Measurements from ENCODE around the gene THADA.

DNA sequence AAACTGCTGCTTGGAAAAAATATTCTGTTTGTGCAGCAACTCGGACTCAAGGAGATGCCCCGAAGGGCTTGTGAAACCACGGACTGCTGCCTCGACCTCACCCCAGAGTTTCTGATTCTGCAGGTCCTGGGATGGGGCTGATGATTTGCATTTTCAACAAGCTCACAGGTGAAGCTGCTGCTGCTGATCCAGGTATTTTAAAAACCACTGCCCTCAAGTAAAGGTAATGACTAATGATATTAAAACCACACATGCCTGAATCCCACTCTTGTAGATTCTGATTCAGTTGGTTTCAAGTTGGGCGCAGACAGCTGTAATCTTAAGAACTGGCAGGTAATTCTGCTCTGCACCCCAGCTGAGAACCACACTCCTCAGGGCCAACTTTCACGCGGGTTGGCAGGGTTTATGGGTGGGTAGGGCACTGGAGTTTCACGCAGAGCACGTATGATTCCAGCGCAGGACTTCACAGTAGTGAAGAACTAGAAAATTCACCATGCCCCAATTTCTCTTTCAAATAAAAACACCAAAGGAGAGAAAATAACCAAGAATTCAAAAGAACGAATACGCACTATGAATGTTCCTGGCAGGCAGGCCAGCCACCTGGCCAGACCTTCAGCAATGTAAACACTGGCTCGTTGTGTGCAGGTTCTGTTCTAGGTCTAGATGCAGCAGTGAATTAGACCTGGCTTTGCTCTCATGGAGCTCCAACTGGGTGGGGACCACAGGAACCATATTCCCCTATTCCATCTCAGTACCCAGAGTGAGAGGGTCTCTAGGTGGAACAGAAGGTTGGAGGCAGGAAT is 294.9 kb downstream of the THADA start:
- TF ChIP-seq, protein P1, sequence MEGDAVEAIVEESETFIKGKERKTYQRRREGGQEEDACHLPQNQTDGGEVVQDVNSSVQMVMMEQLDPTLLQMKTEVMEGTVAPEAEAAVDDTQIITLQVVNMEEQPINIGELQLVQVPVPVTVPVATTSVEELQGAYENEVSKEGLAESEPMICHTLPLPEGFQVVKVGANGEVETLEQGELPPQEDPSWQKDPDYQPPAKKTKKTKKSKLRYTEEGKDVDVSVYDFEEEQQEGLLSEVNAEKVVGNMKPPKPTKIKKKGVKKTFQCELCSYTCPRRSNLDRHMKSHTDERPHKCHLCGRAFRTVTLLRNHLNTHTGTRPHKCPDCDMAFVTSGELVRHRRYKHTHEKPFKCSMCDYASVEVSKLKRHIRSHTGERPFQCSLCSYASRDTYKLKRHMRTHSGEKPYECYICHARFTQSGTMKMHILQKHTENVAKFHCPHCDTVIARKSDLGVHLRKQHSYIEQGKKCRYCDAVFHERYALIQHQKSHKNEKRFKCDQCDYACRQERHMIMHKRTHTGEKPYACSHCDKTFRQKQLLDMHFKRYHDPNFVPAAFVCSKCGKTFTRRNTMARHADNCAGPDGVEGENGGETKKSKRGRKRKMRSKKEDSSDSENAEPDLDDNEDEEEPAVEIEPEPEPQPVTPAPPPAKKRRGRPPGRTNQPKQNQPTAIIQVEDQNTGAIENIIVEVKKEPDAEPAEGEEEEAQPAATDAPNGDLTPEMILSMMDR (IDR thresholded peaks at IDR 0.05; ENCODE audit: extremely low read depth in 1 of 2, insufficient read depth in 1 of 2, low read depth in 1 of 2, low read length in 2 of 2), result no peak
- no peak for TF ChIP-seq POLR2A (IDR thresholded peaks at IDR 0.05; ENCODE audit: low read depth, low read length)
- TF ChIP-seq MYC (IDR thresholded peaks at IDR 0.05; ENCODE audit: low read depth, low read length), result no peak
- TF ChIP-seq, protein P2, sequence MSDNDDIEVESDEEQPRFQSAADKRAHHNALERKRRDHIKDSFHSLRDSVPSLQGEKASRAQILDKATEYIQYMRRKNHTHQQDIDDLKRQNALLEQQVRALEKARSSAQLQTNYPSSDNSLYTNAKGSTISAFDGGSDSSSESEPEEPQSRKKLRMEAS (IDR thresholded peaks at IDR 0.05; ENCODE audit: insufficient read depth, insufficient read length), result no peak
- TF ChIP-seq EZH2 (IDR thresholded peaks at IDR 0.05; ENCODE audit: borderline replicate concordance, low read depth, low read length, severe bottlenecking), result no peak

Measured in endothelial cell of umbilical vein (primary cell).